Stimulated activated naive B cell treated with anti-CD40 and anti-IgM and Interleukin-4, amounts not matched to agents 10 μg/mL and 1 μg/mL and 100 μg/mL, for 72 hours (primary cell): ENCODE results near the gene MGST3.
A peak's percentile ranks its signal among the peaks of the same experiment; 100 is the strongest.

Source experiments
- ATAC-seq, 2 donors: fragments of 150-1000 bp; cut with Tn5 transposase; replicated peaks; 2 replicates each; pipeline ENCODE4 v1.10.0; 2021; ENCODE audit warnings: moderate library complexity in 1 of 2
- DNase-seq: peaks from one replicate; pipeline ENCODE4 v3.0.0; 2021
- H3K27ac Mint-ChIP-seq: one replicate; pipeline ENCODE4 v1.8.0; 2022; ENCODE audit warnings: mild to moderate bottlenecking, mixed read lengths
- H3K27me3 Mint-ChIP-seq, 2 donors: one replicate each; pipeline ENCODE4 v1.8.0; 2022; ENCODE audit warnings: mixed read lengths in 2 of 2
- H3K36me3 Mint-ChIP-seq, 2 donors: one replicate each; pipeline ENCODE4 v1.8.0; 2022; ENCODE audit warnings: mixed read lengths in 2 of 2, mild to moderate bottlenecking in 1 of 2
- H3K4me1 Mint-ChIP-seq, 2 donors: one replicate each; pipeline ENCODE4 v1.8.0; 2022; ENCODE audit warnings: mixed read lengths in 2 of 2, mild to moderate bottlenecking in 1 of 2
- H3K4me3 Mint-ChIP-seq, 2 donors: one replicate each; pipeline ENCODE4 v1.8.0; 2022; ENCODE audit warnings: mild to moderate bottlenecking in 2 of 2, mixed read lengths in 2 of 2, moderate library complexity in 1 of 2
- H3K9me3 Mint-ChIP-seq, 2 donors: one replicate each; pipeline ENCODE4 v1.8.0; 2022; ENCODE audit warnings: mixed read lengths in 2 of 2, mild to moderate bottlenecking in 1 of 2

Gene MGST3

DNA sequence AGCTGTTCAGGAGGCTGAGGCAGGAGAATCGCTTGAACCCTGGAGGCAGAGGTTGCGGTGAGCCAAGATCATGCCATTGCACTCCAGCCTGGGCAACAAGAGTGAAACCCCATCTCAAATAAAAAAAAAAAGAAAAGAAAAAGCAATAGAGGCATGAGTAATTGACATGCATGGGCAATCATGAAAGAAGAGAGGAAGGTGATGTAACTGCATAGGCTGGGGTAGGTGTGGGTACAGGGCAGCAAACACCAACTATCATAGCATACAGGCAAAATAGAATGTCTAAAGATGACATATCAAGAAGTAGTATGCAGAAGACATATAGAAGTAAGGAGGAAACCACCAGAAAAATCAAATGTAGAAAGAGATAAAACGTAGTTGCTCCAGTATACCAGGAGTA, 19.0 kb upstream of the MGST3 start:
- Mint-ChIP-seq H3K36me3 (peaks cover 0 to 4% of the 10 kb centered on the region in 2 donors), H3K4me1 (peaks cover 0 to 9% of the 10 kb centered on the region in 2 donors), H3K27ac (no peak overlapping the region), H3K4me3 (no peak overlapping the region), H3K9me3 (peaks cover 0 to 4% of the 10 kb centered on the region in 2 donors), H3K27me3 (peaks cover 16 to 32% of the 10 kb centered on the region in 2 donors)
- no peak for DNase-seq
- ATAC-seq: no peak

DNA sequence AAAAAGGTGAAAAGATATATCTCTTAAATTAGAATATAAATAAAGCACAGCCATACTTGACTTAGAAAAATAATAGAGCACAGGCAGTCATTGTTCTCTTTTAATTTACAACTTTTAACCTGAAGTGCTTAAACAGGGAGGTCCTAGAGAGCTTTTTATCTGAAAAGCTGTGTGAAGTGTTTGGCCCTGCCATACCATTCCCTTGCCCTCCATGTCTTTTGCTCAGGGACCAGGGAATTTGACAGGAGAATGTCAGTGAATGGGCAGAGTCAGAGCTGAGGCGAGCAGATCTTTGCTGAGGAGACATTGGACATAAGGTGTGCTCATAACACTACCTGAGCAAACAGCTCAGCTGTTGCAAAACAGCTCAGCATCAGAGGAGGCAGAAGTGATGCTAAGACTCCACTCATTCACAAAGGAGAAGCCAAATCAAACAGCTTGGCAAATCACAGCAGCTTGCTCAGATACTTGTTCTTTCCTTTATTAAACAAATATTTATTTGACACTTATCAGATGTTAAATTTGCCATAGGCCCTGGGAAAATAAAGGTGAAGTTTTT, 14.9 kb upstream of the MGST3 start:
- H3K27me3 Mint-ChIP-seq: peaks cover 31 to 49% of the 10 kb centered on the region in 2 donors
- H3K4me1 Mint-ChIP-seq: peaks cover 0 to 9% of the 10 kb centered on the region in 2 donors
- no peak overlapping the region for H3K27ac Mint-ChIP-seq
- DNase-seq (no peak), ATAC-seq (no peak)
- peaks cover 0 to 4% of the 10 kb centered on the region in 2 donors for H3K9me3 Mint-ChIP-seq
- H3K36me3 Mint-ChIP-seq: peaks cover 0 to 4% of the 10 kb centered on the region in 2 donors
- H3K4me3 Mint-ChIP-seq: no peak overlapping the region

GRCh38 chr1:165616987-165617546, 14.0 kb upstream of the MGST3 start:
- Mint-ChIP-seq H3K4me3 (no peak overlapping the region), H3K4me1 (peaks cover 0 to 2% of the 10 kb centered on the region in 2 donors), H3K9me3 (peaks cover 0 to 2% of the 10 kb centered on the region in 2 donors), H3K27me3 (peaks cover 29 to 42% of the 10 kb centered on the region in 2 donors), H3K36me3 (peaks cover 0 to 4% of the 10 kb centered on the region in 2 donors), H3K27ac (no peak overlapping the region)
- no peak for ATAC-seq
- DNase-seq: no peak

DNA sequence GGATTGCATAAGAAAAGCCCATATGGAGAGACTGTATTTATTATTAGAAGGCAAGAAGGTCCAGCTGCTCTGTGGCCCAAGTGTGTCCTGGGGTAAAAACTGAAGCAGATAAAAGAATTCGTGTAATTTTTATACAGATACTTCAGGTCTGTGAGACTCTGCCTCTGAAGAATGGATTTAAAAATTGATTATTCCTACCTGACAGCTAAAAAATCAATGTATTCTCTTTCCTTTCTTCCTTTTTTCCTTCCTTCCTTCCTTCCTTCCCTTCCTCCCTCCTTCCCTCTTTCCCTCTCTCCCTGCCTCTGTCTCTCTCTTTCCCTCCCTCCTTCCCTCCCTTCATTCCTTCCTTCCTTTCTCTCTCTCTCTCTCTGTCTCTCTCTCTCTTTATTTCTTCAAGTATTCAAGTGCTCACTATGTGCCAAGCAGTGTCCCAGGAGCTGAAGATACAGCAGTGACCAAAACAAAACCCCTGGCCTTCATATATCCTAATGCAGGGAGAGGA, 11.3 kb upstream of the MGST3 start:
- H3K27me3 Mint-ChIP-seq: peaks cover 31 to 47% of the 10 kb centered on the region in 2 donors
- ATAC-seq (no peak), DNase-seq (no peak)
- no peak overlapping the region for H3K4me3 Mint-ChIP-seq
- H3K27ac Mint-ChIP-seq: no peak overlapping the region
- no peaks in the 10 kb centered on the region for H3K9me3 Mint-ChIP-seq
- H3K4me1 Mint-ChIP-seq: no peaks in the 10 kb centered on the region
- no peaks in the 10 kb centered on the region for H3K36me3 Mint-ChIP-seq

- H3K4me1 Mint-ChIP-seq: no peaks in the 10 kb centered on the region
- DNase-seq (no peak), ATAC-seq (no peak)
- H3K9me3 Mint-ChIP-seq: no peaks in the 10 kb centered on the region
- H3K27me3 Mint-ChIP-seq: peaks cover 23 to 27% of the 10 kb centered on the region in 2 donors
- no peaks in the 10 kb centered on the region for H3K36me3 Mint-ChIP-seq
- no peak overlapping the region for H3K4me3 Mint-ChIP-seq
- no peak overlapping the region for H3K27ac Mint-ChIP-seq
These were observed 7.4 kb upstream of the MGST3 start for GRCh38 chr1:165623624-165624023.

- DNase-seq (no peak), ATAC-seq (no peak)
- H3K4me3 Mint-ChIP-seq: no peak overlapping the region
- no peak overlapping the region for H3K27ac Mint-ChIP-seq
- peaks cover 23 to 27% of the 10 kb centered on the region in 2 donors for H3K27me3 Mint-ChIP-seq
- H3K9me3 Mint-ChIP-seq: no peaks in the 10 kb centered on the region
- H3K36me3 Mint-ChIP-seq: no peaks in the 10 kb centered on the region
- H3K4me1 Mint-ChIP-seq: no peaks in the 10 kb centered on the region
These were observed 6.6 kb upstream of the MGST3 start for GRCh38 chr1:165624441-165624840.

GRCh38 chr1:165628147-165628822, 2.7 kb upstream of the MGST3 start:
- ATAC-seq (no peak), DNase-seq (no peak)
- Mint-ChIP-seq H3K36me3 (no peaks in the 10 kb centered on the region), H3K9me3 (no peaks in the 10 kb centered on the region), H3K27ac (no peak overlapping the region), H3K27me3 (peaks cover 5 to 7% of the 10 kb centered on the region in 2 donors), H3K4me1 (peaks cover 3 to 4% of the 10 kb centered on the region in 2 donors), H3K4me3 (no peak overlapping the region)

- Mint-ChIP-seq H3K27me3 (peaks cover 4 to 5% of the 10 kb centered on the region in 2 donors), H3K9me3 (no peaks in the 10 kb centered on the region), H3K36me3 (no peaks in the 10 kb centered on the region), H3K4me3 (no peak overlapping the region), H3K4me1 (peaks cover 7 to 11% of the 10 kb centered on the region in 2 donors), H3K27ac (no peak overlapping the region)
- ATAC-seq (no peak), DNase-seq (no peak)
These were observed 1.9 kb upstream of the MGST3 start for GRCh38 chr1:165629151-165629550.

DNA sequence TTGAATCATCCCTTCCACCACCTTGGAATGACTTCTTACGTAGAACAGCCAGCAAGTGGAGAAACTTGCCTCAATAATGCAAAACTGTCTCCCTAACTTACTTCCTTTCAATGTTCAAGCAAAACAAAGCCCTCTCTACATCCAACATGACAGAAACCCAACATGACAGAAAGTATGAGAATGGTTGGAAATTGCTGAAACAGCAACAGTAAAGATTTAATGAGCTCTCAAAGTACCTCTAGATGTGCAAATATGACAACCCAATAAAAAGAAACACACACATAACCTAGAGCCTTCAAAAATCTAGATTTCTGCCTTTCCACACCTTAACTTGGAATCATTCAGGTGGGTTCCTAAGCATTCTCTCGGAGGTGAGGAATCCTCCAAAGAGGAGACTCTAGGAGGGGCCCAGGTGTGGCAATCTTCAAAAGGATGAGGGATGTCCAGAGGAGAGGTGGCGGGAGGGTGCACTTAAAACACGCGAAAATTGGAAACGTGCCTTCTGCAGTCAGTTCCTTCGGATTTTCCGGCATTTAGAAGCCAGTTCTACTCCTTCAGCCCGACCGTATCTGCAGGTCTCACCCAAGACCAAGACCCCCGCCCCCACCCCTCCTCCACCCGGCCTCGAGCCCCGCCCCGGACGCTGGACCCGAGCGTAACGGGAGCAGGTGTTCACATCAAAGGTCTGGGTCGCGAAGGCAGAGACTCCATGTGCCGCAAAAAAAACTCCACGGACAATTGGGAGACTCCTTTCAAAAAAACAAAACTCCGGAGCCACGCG, 996 bp upstream of the MGST3 start:
- Mint-ChIP-seq H3K4me3 (no peak overlapping the region), H3K4me1 (peaks cover 10 to 17% of the 10 kb centered on the region in 2 donors), H3K9me3 (no peaks in the 10 kb centered on the region), H3K27me3 (no peaks in the 10 kb centered on the region), H3K27ac (peak overlapping the region; percentile 38), H3K36me3 (peaks cover 0 to 4% of the 10 kb centered on the region in 2 donors)
- DNase-seq (no peak), ATAC-seq (no peak)

GRCh38 chr1:165631342-165632151, 513 bp downstream of the MGST3 start:
- Mint-ChIP-seq H3K4me1 (peaks cover 16 to 17% of the 10 kb centered on the region in 2 donors), H3K36me3 (peaks cover 0 to 4% of the 10 kb centered on the region in 2 donors), H3K27me3 (no peaks in the 10 kb centered on the region), H3K4me3 (no peak overlapping the region), H3K27ac (no peak overlapping the region), H3K9me3 (no peaks in the 10 kb centered on the region)
- DNase-seq: peak; percentile 46
- ATAC-seq: peak; percentile 31 to 48

DNA sequence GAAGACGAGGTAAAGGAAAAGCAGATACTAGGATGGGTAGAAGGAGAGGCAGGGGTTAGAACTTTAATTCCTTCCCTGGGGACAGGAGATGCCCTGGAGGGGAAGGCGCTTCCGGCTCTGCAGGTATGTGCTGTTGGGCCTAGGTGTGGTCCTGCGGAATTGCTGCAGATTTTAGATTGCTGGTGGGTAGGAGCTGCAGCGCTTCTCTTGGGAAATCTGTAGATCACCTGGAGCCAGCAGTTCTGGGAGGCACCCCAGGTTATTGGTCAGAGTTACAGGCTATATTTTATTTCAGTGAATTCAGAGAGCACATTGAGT, 1.1 kb downstream of the MGST3 start:
- H3K9me3 Mint-ChIP-seq: no peaks in the 10 kb centered on the region
- peaks cover 17% of the 10 kb centered on the region in 2 donors for H3K4me1 Mint-ChIP-seq
- H3K27ac Mint-ChIP-seq: no peak overlapping the region
- H3K4me3 Mint-ChIP-seq: no peak overlapping the region
- ATAC-seq (no peak), DNase-seq (no peak)
- H3K27me3 Mint-ChIP-seq: no peaks in the 10 kb centered on the region
- H3K36me3 Mint-ChIP-seq: peaks cover 0 to 8% of the 10 kb centered on the region in 2 donors

GRCh38 chr1:165632491-165632890, 1.5 kb downstream of the MGST3 start:
- peaks cover 0 to 11% of the 10 kb centered on the region in 2 donors for H3K36me3 Mint-ChIP-seq
- H3K27ac Mint-ChIP-seq: no peak overlapping the region
- DNase-seq (no peak), ATAC-seq (no peak)
- H3K27me3 Mint-ChIP-seq: no peaks in the 10 kb centered on the region
- peak overlapping the region in 1 of 2 donors; percentile 14 for H3K4me3 Mint-ChIP-seq
- peaks cover 17% of the 10 kb centered on the region in 2 donors for H3K4me1 Mint-ChIP-seq
- no peaks in the 10 kb centered on the region for H3K9me3 Mint-ChIP-seq

- peak in 1 of 2 donors; percentile 24 for ATAC-seq
- Mint-ChIP-seq H3K27ac (peak overlapping the region; percentile 48), H3K27me3 (no peaks in the 10 kb centered on the region), H3K4me3 (no peak overlapping the region), H3K36me3 (peaks cover 0 to 11% of the 10 kb centered on the region in 2 donors), H3K9me3 (no peaks in the 10 kb centered on the region), H3K4me1 (peaks cover 17% of the 10 kb centered on the region in 2 donors)
- DNase-seq: no peak
These were observed 2.6 kb downstream of the MGST3 start for GRCh38 chr1:165633614-165634013.
